DMS153 treated with DMSO at 0.1 percent for 48 hours (cell line): ENCODE measurements around the gene SRPK2.
A peak's percentile ranks its signal among the peaks of the same experiment; 100 is the strongest.
"Not testable (repeated sequence)": the region's sequence is repeated elsewhere in the genome, so short reads cannot be mapped to it uniquely, and the experiment has no call there.

Source experiments
- DNase-seq: peaks from one replicate; lab custom pipeline; 2025; ENCODE audit not compliant: unreplicated experiment; lab: John Stamatoyannopoulos, UW

The SRPK2 gene

DNA sequence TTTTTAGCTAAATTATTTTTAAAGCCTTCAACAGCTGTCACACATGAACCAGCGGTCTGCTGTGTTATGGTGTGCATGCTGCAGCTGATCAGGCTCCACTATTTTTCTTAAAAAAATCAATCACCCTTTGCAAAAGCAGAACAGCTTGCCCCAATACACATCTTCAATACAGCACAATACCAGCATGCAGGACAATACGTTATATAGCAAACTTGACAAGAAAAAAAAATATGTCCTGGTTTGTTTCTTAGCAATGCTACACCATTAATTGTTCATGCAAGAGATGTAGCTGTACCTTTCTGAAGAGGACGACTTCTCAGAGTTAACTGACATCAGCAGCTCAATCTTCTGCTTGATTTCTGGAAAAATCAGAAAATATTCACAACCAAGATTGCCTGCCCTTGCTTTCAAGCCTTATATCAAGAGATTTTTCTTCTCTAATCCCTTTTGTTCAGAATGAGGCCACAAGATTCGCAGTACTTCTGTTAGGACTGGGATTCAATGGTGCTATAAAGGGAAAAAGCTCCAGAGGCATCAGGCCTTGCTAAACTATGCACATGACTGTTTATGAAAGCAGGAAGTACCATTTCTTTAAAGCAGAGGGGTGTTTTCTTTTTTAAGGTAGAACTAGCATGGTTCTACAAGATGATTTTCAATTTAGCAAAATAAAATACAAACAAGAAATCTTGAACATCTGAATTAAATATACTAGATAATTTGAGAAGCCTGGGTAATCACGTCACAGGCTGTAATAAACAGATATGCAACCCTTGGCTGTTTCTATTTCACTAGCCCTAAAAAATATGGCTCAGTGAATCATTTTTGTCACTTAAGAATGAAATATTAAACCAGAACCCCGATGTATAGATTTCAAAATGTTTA is 120.0 kb downstream of the SRPK2 start:
- peak; percentile 20 for DNase-seq

DNA sequence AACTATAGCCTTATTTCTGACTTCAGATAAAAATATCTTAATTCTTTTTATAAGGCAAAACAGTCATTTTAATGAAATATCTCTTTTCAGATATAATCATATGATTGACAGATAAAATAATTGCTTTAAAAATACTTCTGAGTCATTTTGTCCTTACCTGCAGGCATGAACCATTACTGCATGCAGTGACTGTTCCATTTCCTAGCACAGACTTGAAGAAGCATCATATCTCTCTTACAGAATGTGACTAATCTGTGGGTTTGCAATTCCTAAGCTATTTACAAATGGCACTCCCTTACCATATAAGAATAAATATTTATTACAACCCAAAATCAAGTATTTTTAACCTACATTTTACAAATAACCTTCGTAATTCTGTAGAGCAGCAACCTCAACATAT is 120.7 kb downstream of the SRPK2 start:
- no peak for DNase-seq

DNA sequence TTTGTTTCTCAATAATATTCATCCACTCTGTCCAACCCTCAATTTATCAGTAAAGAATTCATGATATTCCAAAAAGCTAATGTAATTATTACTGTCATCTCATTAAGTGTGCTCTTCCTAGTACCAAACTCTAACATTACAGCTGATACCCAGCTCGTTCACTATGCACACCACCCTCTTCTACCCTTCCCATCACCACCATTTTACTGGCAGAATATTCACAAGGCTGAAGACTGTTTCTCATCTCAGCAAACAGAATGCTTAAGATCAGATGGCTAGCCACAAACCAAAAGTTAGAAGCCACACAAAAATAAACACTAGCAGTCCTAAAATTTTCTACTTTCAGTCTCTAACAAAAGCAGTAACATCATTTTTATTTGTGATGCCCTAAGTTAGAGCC is 121.5 kb downstream of the SRPK2 start:
- DNase-seq = no peak

DNA sequence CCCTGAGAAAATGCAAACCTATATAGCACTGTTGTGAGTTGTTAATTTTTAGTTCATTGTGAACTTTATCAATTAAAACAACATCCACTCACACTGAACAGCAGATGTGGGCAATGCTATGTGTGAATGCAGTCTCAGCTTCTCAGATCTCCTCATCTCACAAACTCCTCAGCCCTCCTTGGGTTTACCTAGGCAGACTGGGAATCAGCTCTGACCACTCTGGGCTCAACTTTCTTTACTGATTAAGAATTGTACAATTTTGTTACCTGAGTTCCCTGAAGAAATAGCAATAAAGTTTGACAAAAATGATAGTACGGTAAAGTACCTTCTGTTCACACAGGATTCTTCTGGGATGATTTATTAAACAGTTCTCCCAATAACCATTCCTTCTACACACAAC is 124.0 kb downstream of the SRPK2 start:
- DNase-seq = no peak

GRCh38 chr7:105261689-105262088 is 127.0 kb downstream of the SRPK2 start:
- DNase-seq = peak; percentile 33

GRCh38 chr7:105260201-105260871 is 128.4 kb downstream of the SRPK2 start:
- not testable (repeated sequence) for DNase-seq

GRCh38 chr7:105258919-105259318 is 129.8 kb downstream of the SRPK2 start:
- not testable (repeated sequence) for DNase-seq

GRCh38 chr7:105257338-105257737 is 131.4 kb downstream of the SRPK2 start:
- DNase-seq = peak; percentile 17

DNA sequence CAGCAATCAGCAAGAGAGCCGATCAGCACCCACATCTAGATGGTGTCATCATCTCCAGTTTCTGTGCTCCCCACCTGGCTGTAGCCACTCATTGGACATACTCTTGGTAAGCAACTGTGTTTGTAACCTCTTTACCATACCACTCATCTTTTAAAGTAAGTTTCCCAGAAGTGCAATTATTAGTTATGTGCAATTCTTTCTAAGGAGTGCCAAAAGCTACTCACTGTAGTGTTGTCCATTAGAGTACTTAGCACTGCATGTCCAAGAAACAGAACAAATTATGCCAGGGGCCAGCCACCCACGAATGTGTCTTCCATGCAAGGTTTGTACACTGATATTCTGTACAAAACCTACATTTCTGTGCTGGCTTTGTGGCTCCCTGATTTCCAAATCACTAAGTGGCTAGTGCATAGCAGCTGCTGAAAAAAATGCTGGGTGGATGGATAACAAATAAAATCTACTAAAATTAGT is 131.9 kb downstream of the SRPK2 start:
- DNase-seq = no peak

GRCh38 chr7:105250706-105251105 is 138.0 kb downstream of the SRPK2 start:
- DNase-seq = no peak

- DNase-seq = no peak
Observed at GRCh38 chr7:105250239-105250638, 138.5 kb downstream of the SRPK2 start.

GRCh38 chr7:105249216-105249615 is 139.5 kb downstream of the SRPK2 start:
- no peak for DNase-seq

DNA sequence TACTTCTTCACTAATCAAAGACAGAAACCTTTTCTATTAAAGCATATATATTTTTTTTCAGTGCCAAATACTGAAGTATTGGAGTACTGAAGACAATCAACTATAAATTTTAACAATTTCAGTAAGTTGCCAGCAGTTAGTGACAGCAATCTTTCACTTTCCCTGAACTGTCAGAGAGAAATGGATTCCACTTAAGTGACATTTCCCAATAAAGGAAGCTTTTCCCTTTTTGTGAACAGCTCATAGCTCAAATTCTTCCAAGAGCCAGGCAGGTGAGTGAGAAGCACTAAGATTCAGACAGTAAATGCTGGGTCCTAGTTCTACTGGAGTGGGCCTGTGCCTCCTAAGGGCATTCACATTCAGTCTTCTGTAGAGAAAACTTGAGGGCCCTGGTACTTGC is 142.0 kb downstream of the SRPK2 start:
- DNase-seq = no peak

DNA sequence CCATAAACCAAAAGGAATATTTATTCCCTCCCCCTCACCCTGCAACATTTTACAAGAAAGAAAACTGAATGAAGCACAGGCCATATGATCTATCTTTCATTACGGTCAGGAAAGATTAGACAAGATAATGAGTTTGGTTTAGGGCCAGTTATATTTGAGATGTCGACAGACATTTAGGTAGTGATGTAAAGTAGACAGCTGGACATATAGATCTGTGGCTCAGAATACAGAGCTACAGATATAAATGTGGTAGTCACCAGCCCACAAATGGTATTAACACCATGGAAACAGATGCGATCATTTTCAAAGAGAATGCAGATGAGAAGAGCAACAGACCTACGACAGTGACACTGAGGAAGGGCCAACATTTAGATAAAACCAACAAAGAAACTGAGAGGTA is 142.5 kb downstream of the SRPK2 start:
- no peak for DNase-seq

- DNase-seq = no peak
Observed at GRCh38 chr7:105245398-105246114, 143.2 kb downstream of the SRPK2 start.

GRCh38 chr7:105244594-105244993 is 144.1 kb downstream of the SRPK2 start:
- no peak for DNase-seq

GRCh38 chr7:105241198-105241597 is 147.5 kb downstream of the SRPK2 start:
- no peak for DNase-seq

DNA sequence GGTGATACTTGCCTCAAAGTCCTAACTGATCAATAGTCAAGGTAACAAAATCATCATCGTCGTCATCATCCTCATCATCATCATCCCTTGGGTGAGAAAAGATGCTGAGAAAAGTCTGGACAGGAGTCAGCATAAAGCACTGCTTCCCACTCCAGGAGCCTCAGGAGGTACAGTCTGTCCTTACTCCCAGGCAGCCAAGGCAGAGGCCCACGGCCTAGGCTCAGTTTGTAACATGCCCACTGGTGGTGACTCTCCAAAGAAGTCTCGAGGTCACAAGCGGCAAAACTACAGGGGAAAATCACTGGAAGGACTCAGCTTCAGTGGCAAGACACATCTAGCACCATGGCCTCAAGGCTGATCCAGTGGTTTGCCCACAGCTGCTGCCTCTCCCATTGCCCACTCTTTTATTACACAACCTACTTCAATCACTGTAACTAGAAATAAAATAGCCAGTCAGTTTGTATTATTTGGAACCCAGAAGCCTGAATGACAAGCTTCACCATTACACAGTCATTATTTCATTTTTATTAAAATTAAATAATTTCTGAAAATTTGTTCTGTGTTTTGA is 150.4 kb downstream of the SRPK2 start:
- DNase-seq = no peak

DNA sequence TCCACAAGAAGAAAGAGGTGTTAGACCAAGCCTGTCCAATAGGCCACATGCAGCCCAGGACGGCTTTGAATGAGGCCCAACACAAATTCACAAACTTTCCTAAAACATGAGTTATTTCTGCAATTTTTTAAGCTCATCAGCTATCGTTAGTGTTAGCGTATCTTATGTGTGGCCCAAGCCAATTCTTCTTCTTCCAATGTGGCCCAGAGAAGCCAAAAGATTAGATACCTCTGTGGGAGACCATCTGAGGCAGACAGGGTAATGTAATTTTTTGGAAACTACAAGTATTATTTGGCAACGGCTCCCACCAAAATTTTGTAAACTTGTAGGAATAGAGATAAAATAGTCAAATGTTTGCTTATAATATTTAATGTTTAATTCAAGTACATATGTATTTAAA is 153.8 kb downstream of the SRPK2 start:
- DNase-seq = no peak

- not testable (repeated sequence) for DNase-seq
Observed at GRCh38 chr7:105232829-105233291, 155.9 kb downstream of the SRPK2 start.

GRCh38 chr7:105230486-105230885 is 158.2 kb downstream of the SRPK2 start:
- no peak for DNase-seq
